GM19468 (cell line): ENCODE data around the gene GNMT.
A peak's percentile ranks its signal among the peaks of the same experiment; 100 is the strongest.

ENCODE experiments used
- ATAC-seq: cut with Tn5 transposase; IDR thresholded peaks from one replicate; pipeline ENCODE4 v1.9.1; 2021; ENCODE audit warnings: mild to moderate bottlenecking, moderate library complexity, moderate number of reproducible peaks; ENCODE audit not compliant: unreplicated experiment; ENCODE audit errors: extremely low read depth

The GNMT gene

DNA sequence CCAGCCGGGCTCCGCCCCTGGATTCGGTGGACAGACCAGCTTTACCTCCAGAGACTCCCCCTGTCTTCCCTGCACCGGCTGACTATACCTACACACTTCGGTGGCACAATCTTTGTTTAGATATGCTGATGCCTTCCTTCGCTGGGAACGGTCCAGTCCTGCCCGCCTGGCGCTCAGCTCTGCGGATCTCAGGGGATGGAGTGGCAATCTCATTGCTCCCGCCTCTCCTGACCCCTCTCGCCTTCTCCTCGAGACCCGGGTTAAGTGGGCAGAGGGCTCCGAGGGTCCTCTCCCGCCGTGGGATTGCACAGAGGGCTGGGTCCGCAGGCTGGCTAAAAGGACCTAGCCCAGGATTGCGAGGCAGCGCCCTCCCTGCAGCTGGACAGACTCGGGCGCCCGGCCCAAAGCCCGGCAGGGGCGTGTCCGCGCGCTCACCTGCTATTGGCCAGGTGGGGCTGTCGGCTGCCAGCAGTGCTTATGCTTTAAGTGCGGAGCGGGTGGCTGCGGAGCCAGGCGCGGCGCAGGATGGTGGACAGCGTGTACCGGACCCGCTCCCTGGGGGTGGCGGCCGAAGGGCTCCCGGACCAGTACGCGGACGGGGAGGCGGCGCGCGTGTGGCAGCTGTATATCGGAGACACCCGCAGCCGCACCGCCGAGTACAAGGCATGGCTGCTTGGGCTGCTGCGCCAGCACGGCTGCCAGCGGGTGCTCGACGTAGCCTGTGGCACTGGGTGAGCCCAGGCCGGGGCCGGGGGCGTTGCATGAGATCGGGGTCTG is at the start of gene GNMT:
GNMT (plus strand) TSS at position 512 of the 777 bp plus-strand sequence; CDS start at position 526, 14 bp downstream.
- no peak for ATAC-seq

GRCh38 chr6:42911171-42912021 is 49.2 kb upstream of the GNMT start:
- no peak for ATAC-seq

- no peak for ATAC-seq
These were observed 46.0 kb upstream of the GNMT start for GRCh38 chr6:42914546-42914945.

GRCh38 chr6:42915732-42916131 is 44.8 kb upstream of the GNMT start, which contains the start of gene PTCRA:
Gene PTCRA, plus strand, starts transcription at chr6:42916053. Its CDS starts 17 bp downstream, at chr6:42916070.
- no peak for ATAC-seq

- ATAC-seq: no peak
These were observed 44.3 kb upstream of the GNMT start for GRCh38 chr6:42916288-42916687.

- ATAC-seq: no peak
These were observed 38.8 kb upstream of the GNMT start for GRCh38 chr6:42921801-42922200.

DNA sequence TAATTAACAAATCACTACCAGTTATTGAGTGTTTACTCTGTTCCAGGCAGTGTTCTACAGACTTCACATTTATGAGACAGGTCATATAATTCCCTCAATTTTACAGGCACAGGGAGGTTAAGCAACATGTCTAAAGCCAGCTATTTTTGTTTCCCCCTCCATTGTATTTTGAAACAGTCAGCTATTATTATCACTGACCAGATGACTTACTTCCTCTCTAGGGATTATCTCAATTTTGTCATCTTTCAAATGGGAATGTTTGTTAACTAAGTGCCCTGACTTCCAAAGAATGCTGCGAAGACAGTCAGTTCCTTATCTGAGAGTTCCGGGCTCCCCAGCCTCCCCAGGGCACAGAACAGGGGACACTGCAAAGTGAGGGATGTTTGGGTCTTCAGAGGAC is 36.9 kb upstream of the GNMT start:
- ATAC-seq: no peak

DNA sequence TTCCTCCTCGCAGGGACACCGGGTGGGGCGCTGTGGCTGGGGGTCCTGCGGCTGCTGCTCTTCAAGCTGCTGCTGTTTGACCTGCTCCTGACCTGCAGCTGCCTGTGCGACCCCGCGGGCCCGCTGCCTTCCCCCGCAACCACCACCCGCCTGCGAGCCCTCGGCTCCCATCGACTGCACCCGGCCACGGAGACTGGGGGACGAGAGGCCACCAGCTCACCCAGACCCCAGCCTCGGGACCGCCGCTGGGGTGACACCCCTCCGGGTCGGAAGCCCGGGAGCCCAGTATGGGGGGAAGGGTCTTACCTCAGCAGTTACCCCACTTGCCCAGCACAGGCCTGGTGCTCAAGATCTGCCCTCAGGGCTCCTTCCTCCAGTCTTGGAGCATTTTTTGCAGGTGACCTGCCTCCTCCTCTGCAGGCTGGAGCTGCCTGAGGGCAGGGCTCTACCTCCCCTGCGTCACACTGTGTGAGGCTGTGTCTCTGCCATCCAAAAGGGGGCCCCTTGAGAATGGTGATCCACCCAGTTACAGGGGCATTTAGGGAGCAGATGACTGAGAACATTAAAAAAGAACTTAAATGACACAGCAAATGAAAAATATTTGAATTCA is 35.2 kb upstream of the GNMT start:
- no peak for ATAC-seq

DNA sequence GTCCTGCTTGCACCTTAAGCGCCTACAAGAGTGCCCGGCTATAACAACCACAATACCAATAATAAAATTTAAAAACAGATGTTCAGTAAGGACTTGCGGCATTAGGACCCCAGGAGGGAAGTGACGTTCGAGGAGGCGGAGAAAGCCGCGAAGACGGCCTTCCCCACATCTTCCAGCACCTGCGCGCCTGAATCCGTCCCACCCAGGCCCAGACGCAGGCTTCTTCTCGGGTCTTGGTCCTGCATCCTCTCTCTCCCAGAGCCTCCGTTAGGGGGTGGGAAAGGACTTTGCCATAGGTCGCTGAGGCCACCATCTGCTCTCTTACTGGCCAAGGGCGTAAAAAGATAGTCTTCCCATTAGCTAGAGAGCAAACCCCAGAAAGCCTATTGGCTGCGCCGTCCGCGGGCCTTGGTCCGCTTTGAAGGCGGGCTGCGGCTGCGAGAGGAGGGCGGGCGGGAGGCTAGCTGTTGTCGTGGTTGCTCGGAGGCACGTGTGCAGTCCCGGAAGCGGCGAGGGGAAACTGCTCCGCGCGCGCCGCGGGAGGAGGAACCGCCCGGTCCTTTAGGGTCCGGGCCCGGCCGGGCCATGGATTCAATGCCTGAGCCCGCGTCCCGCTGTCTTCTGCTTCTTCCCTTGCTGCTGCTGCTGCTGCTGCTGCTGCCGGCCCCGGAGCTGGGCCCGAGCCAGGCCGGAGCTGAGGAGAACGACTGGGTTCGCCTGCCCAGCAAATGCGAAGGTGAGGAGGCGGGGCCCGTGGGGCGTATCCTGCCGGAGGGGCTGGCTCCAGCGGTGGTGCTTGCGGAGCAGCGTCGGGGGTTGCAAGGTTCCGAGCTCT is 31.4 kb upstream of the GNMT start, which contains the start of gene CNPY3:
CNPY3 (plus strand) TSS at position 495 of the 835 bp plus-strand sequence; CDS start at position 586, 91 bp downstream.
- ATAC-seq: peak; percentile 62

- peak; percentile 25 for ATAC-seq
These were observed 30.7 kb upstream of the GNMT start for GRCh38 chr6:42929821-42930360.

DNA sequence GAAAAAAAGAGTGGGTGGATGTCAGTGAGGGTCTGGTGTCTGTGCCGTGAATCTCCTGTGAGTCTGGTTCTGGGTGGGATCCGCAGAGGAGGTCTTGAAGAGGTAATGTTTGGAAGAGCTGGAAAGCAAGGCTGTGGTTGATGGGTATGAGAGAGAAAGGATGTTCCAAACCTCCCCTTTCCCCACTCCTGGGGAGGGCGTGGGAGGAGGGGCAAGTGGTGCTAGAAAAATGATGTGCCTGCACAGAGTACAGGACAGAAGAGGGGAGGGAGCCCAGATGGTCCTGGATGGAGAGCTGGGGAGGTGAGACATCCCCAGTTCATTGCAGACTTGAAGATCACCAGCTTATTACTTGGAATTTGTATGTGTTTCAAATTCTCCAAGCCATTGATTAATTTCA is 28.1 kb upstream of the GNMT start:
- no peak for ATAC-seq

DNA sequence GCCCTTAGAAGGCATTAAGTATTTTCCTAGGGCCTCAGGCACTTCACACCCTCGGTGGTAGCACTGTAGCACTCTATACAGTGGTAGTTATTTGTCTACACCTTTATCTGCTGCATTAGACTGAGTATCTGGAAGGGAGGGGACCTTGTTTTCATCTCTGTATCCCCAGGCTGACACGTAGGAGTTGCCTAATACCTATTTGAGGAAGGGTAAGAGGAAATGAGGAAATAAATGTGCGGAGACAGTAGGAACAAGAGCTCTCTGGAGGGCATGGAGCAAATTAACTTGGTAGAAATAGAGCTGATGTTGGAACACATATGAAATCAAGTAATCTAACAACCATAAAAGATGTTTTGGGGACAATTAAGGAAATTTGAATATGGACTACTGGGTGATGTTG is 27.3 kb upstream of the GNMT start:
- no peak for ATAC-seq

DNA sequence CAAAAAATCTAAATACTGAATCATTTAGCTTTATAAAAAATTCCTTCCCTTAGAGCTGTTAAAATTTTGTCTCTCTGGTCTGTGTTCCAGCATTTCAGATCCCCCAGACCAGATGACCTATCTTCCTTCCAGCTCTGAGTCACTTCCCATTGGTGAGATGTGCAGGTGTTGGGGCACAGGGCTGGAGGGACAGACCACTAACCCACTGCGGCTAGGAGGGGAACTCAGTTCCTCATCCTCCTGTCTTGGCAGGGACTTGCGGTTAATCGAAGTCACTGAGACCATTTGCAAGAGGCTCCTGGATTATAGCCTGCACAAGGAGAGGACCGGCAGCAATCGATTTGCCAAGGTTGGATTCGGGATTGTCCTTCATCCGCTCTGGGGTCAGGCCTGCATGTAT is 25.2 kb upstream of the GNMT start:
- ATAC-seq: no peak

DNA sequence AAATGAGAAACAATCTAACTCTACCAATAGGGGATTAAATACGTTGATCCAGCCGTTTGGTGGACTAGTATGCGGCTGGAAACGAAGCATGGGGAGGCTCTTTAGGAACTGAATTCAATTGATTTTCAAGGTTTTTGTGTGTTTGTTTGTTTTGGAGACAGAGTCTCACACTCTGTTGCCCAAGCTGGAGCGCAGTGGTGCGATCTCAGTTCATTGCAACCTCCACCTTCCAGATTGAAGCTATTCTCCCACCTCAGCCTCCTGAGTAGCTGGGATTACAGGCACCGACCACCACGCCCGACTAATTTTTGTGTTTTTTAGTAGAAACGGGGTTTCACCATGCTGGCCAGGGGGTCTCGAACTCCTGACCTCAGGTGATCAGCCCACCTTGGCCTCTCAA is 24.2 kb upstream of the GNMT start:
- ATAC-seq: no peak

GRCh38 chr6:42937548-42938427 is 22.8 kb upstream of the GNMT start:
- no peak for ATAC-seq

GRCh38 chr6:42938428-42938796 is 22.1 kb upstream of the GNMT start:
- ATAC-seq: no peak

GRCh38 chr6:42938987-42939809 is 21.4 kb upstream of the GNMT start:
- ATAC-seq: no peak

DNA sequence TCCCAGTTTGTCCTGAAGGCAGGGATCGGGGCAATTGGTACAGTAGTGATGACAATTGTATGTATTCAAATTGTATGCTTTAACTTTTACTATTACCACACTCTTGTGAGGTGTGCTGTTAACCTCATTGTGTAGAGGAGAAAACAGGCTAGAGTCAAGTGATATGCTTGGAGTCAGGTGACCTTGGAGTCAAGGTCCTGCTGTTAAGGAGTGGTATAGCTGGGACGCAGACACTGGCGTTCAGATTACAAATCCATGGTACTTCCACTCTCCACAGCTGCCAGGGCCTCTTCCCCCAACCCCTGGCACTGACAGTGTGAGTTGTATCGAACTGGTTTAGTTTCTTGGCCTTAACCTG is 20.8 kb upstream of the GNMT start:
- ATAC-seq: no peak
